ENCODE data around the gene MYPN.

Gene MYPN

DNA sequence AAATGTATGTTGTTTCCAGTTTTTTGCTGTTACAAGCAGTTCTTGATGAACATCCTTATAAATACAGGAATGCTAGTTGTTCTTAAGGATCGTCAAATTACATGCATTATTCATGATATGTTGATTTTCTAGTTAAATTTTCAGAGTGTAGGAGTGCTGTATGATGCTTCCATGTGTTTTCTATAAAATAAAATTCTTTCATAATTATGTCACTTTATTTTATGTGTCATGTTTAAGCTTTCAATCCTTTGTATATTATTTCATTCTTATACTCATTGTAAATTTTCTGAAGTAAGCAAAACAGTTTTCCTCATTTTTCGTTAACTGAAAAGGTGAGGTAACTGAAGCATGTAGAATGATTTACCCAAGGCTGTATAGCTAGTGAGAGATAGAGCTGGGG is 16.8 kb upstream of the MYPN start:
- no peak for DNase-seq

DNA sequence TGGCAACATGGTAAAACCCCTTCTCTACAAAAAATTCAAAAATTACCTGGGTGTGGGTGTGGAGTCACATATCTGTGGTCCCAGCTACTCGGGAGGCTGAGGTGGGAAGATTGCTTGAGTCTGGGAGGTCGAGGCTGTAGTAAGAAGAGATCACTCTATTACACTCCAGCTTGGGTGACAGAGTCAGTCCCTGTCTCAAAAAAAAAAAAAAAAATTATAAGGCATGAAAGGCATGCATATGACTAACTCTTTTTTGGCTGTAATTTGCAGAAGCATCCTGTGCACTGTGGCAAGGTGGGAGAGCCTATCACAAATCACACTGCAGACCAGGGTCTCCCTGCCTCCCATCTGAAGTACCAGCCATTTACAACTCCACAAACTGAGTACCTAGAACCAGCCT is 14.1 kb upstream of the MYPN start:
- DNase-seq, result no peak

DNA sequence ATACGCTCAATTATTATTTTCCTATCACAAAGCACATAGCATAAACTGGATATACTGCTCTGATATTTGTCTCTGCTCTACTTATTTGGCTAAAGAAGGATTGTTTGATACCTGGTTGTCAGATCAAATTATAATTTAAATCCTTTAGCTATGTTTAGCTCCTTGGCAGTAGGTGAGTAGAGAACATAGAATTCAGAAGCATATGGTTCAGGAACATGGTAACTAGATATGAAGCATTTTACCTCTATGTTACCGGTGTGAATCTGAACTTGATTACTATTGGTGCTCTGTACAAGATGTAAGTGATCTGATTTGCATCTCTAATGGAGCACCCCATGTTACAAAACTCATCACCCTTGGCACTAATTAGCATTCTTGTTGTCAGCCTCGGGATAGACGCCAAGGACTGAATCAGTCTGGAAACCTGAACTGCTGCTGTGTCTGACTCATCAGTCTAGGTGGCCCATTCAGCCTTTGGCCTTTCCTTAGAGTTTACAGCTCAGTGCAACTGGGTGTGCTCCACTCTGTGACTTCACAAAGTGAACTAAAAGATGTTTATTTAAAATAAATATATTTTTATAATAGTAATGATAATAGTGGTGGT is 12.3 kb upstream of the MYPN start:
- no peak for DNase-seq

DNA sequence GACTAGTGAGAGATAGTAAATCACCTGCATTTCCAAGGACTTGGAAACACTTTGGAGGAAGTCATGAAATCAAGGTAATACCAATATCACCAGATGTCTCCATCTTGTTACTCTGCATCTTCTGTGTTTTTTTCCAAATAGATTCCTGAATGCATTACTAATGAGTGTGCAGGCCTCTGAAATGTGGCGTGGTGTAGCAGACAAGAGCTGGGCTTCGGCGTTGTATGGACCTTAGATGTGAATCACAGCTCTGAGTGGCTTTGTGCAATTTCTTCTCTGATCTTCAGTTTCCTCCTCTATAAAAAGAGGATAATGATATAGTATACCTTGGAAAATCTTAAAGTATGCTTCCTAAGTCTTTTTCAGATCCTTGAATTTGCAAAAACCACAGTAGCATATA is 9.6 kb upstream of the MYPN start:
- DNase-seq, result peak; percentile 10

DNA sequence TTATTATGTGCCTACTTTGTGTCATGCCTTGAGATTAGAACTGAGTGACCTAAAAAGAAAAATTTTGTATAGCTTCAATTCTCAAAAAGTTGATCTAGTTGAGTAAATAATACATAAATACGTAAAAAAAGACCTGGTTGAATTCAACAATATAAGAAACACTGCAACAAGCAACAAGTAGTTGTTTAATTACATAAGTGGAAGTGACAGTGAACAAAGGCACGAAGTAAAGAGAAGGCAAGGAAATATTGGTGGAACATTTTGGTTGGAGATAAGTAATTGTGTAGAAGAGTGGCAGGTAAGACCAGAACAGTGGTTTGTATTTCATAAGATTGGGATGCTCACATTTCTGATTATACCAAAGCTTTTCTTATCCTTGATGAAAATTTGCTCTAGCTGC is 8.2 kb upstream of the MYPN start:
- no peak for DNase-seq

DNA sequence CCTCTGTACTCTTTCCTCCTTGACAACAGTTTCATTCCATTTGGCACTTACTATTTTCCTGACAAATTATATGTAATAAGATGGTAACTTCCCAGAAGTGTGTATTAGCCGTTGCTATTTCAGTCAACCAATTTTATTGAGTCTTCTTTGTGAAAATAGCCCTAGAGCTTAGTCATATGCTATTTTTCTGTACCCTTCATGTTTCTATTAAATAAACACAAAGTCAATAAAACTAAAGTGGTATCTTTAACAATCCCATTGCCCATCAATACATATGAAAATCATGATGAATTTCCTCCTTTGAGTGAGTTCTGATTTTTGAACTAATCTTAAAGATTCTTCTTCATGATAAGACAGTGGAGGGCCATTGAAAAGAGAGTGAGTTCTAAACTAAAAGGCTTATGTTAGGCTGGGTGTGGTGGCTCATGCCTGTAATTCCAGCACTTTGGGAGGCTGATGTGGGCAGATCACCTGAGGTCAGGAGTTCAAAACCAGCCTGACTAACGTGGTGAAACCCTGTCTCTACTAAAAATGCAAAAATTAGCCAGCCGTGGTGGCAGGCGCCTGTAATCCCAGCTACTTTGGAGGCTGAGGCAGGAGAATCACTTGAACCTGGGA is 5.9 kb upstream of the MYPN start:
- DNase-seq, result no peak

DNA sequence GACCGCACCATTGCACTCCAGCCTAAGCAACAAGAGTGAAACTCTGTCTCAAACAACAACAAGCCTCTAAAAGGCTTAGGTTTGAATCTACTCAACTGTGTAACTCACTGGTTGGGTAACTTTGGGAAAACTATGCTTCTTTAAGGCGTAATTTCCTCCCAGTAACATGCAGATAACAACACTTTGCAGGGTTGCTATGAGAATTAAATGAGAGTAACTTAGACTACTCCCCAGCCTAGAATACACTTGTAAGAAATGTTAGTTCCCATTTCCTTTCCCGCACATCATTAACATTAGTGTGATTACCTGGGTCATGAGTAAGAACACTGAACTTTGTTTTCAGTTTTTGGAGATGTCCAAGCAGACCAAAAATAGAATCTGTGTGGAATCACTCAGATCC is 5.4 kb upstream of the MYPN start:
- no peak for DNase-seq

DNA sequence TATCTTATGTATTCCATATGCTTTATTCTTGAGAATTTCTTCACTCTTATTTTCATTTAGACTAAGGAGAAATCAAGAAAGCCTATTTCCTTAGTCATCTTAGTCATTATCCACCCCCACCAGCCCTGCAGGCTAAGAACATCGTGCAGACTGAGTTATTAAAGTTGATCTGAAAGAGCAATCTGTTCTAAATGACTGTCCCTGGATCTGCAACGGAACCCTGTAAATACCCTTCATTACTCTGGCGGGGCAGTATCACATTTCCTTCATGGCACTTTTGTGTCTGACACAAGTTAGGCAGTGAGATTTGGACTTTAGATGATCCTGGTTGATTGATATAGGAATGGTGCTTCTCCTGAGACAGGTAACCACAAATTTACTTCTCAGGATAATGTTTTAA is 3.5 kb upstream of the MYPN start:
- peak; percentile 9 for DNase-seq

DNA sequence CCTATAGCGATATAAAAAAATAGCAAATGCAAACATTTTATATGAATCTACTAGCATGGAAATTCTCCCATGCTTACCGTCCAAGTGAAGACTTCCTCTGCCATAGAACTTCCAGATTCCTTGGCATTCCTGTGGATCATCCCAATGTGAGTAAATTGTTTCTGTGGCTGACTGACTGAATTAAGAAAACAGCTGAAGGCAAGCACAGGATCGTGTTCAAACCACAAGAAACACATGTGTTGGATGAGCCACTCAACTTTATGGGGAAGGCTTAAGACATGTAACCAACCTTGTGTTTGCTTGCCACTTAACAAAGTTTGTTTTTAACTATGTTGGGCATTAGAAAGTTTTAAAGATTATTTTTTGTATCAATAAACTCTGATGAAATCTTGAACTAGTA is 2.6 kb upstream of the MYPN start:
- peak; percentile 38 for DNase-seq

DNA sequence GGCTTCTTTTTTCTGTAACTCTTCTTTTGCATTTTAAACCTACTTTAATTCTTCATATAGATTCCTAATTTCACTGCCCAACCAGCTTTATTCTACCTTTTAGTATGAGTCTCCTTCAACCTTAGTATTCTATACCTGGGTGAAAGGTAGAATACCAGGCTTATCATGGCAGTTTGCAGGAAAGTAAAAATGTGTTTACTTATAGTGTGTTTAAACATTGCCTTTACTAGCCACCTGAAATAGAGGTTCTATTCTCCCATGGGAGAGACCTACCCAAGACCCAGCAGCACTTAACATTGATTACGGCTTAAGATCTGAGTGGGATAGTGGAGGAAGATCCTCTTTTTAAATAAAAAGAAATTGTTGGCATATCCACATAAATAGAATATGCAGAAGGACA is 1.6 kb upstream of the MYPN start:
- DNase-seq, result no peak

DNA sequence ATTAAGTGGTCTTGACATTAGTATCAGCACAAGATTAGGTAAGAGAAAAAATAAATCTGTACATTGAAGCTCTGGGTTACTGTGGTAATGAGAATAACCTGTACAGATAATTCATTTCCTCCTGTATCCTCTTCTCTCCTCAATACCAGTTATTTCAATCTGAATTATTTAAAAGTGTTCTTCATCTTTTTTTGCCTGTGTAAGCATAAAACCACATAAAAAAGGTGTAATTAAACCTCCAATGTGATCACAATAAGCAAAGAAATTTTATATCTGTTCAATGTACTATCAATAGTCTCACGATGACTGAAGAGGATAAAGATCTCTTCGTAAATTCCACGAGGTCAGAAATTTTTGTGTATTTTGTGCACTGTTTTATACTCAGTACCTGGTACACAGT is 1.2 kb upstream of the MYPN start:
- DNase-seq, result no peak

DNA sequence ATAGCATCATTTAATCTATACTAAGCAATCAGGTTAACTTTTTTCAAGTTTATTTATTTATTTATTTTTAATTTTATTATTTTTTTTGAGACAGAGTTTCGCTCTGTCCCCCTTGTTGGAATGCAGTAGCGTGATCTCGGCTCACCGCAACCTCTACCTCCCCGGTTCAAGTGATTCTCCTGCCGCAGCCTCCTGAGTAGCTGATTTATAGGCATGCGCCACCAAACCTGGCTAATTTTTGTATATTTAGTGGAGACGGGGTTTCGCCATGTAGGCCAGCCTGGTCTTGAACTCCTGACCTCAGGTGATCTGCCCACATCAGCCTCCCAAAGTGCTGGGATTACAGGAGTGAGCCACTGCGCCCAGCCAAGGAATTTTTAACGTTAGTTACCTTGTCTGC is 635 bp upstream of the MYPN start:
- no peak for DNase-seq

DNA sequence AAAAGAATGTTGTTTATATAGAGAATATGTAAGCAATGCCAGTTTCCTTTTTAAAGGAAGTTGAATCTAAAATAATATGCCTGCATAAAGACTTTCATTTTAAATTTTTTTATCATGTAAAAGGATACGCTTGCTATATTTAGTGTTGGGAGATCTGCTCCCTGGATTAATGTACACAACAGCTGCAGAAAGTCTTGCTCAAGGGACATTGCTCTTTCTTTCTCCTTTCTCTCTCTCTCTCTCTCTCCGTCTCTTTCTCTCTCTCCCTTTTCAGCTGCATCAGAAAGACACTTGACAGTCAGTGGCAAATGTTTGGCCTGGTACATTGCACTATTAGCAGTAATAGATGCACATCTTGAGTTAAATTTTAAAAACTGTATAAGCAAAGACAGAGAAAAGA is 739 bp downstream of the MYPN start:
- peak; percentile 9 for DNase-seq

DNA sequence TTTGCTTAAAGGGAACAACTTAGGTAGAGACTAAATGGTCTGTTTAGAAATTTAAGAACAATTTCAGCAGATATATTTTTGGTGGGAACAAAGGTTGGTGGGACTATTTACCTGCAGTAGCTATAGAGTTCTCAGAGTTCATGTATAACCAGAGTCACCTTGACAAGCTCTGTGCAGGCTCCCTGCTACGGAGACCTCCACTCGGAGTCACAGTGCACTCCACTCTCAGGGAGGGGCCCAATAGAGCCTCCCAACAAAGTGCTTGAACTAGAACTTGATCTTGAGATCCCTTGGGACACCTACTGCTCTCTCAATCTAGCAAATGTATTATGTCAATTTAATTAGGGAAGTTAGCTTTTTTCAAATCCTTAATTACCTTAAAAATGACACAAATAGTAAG is 2.3 kb downstream of the MYPN start:
- no peak for DNase-seq

DNA sequence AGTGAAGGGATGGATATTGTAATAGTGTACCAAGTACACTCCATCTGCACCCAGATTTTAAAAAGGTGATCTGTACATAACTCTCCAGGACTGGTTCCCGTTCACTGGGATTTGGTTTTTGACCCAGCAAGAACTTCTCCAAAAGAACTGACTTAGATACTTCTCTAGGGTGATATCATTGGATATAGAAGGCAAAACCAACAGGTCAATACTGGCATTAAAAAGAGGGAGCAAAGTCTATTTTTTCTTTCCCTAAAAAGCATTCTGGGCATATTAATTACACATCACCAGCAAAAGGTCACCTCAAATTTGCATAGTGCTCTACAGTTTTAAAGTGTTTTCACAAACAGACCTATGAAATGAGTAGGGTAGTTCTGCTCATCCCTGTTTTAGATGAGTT is 3.5 kb downstream of the MYPN start:
- DNase-seq, result no peak

DNA sequence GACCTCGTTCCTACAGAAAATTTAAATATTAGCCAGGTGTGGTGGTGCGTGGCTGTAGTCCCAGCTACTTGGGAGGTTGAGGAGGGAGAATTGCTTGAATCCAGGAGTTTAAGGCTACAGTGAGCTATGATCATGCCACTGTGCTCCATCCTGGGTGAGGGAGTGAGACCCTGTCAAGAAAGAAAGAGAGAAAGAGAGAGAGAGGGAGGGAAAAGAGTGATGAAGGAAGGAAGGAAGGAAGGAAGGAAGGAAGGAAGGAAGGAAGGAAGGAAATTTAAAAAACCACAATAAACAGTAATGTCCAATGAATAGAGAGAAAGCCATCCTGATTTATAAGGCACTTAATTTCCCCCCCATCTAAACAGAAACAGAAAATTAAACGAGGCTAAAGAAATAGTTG is 9.4 kb downstream of the MYPN start:
- DNase-seq, result no peak

DNA sequence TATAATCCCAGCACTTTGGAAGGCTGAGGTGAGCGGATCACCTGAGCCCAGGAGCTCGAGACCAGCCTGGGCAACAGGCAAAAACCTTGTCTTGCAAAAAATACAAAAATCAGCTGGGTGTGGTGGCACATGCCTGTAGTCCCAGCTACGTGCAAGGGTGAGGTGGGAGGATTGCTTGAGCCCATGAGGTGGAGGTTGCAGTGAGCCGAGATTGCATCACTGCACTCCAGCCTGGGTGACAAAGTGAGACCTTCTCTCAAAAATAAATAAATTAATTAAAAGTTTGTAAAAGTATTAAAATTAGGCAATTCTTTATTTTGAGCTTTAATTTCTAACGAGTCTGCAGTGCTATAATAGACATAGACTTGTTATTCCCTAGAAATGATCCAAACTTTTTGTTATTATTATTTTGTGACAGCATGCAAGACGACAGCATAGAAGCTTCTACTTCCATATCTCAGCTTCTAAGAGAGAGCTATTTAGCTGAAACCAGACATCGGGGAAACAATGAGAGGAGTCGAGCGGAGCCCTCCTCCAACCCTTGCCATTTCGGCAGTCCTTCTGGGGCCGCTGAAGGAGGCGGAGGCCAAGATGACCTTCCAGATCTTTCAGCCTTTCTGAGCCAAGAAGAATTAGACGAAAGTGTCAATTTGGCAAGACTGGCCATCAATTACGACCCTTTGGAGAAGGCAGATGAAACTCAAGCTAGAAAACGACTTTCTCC is 11.9 kb downstream of the MYPN start:
- no peak for DNase-seq

DNA sequence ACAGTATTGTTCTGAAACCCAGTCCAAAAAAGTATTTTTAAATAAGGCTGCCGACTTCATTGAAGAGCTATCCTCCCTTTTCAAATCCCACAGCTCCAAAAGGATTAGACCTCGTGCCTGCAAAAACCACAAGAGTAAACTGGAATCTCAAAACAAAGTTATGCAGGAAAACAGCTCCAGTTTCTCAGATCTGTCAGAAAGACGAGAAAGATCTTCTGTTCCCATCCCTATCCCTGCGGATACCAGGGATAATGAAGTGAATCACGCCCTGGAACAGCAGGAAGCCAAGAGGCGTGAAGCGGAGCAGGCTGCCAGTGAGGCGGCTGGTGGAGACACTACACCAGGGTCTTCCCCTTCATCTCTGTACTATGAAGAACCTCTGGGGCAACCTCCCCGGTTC is 12.6 kb downstream of the MYPN start:
- DNase-seq, result no peak

DNA sequence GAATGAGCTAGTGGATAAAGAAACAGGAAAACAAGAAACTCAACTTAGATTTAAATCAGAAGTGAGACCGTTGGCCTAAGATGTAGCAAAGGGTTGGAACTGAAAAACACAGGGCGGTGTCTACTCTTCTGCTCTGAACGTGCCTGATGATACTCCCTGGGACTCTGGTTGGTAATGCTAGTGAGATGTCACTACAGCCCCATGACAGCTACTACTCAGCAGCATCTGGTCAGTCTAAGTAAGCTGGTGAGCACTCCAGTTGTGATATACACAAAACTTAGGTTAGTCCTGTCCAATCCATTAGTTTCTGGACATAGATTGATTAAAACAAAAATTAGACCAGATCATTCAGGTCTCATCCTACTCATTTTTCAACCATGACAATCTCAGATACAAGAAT is 15.4 kb downstream of the MYPN start:
- DNase-seq, result no peak

DNA sequence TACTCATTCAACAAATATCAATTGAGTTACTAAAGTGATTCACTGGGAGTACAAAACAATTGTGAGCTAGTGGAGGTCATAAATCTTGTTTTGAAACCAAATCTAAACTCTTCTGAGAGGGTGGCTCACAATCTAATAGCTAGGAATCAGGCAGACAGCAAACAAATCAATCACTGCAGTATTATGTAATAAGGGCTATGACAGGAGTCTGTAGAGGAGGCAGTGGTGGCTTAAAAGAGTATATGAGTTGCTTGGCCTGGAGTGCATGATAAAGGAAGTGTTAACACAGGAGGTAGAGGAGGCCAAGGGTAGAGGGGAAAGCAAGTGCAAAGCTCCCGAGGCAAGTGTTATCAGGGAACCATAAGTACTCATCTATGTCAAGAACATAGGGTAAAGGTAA is 16.5 kb downstream of the MYPN start:
- no peak for DNase-seq

DNA sequence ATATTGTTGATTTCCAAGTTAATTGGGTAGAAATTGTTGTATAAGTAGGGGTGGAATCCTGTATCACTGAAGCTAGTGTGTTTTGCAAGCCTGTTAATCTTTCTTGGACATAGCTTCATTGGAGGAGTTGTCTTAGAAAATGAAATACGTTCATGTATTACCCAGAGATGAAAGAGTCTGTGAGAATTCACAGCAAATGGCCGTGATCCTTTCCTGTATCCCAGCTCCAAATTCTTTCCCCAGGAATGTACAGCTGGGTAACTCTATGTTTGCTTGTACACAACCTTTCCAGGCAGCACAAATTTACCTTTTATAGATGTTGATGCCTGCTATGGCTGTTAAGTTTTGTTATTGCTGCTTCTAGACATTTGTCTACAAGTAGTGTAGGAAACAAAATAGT is 18.7 kb downstream of the MYPN start:
- DNase-seq, result no peak

DNA sequence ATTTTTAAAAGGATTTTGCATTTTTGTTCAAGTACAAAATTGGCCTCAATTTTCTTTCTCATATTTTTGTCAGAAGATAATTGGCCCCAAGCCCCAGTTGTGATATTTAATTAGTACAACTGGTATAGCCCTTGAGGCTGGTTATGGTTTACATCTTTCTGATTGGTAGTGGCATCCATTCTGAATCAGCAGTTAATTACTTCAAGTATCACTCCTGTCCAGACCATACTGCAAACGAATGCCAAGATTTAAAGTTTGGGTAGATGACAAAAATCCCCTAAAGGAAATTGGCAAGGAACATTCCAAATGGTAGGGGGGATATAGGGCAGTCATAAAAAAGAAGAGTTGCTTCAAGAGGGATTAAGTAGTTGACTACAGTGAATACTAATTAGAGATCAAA is 23.1 kb downstream of the MYPN start:
- no peak for DNase-seq

DNA sequence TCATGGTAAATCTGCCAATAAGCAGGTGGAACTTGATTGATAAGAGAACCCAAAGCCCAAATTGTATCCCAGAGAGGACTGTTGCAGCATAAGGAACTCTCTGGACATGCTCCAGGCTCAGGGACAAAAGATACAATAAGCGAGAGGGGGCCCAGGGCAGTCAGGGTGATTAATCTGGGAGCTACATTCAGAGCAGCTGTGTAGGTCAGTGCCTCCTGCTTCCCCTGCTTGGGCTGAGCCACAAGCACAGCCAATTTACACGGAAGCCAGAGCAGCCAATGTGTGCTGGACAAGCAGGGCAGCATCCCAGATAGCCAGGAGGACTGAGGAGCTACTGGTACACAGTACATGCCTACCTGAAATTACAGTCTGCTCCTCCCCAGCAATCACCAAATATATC is 24.2 kb downstream of the MYPN start:
- peak; percentile 24 for DNase-seq

DNA sequence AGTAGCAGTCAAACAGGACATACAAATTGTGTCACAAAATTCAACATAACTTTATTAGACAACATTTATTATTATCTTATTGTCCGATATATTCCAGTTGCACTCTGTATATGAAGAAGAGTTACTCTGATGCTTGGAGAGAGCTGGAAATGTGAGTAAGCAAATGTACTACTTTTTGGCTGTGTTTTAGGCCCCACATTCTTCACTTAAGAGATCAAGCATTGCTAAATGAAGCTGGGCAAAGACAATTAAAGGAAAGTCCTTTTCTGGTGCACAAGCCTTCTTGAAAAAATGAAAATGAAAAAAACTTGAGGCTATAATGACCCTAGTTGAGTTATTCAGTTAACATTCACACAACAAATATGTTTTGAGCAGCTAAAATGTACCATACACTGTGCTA is 26.1 kb downstream of the MYPN start:
- no peak for DNase-seq

Measured in eye (tissue), 1 donor.